ENCODE results near the gene GCG.

The GCG gene

GRCh38 chr2:162099836-162100235 lies 52.2 kb downstream of the GCG start:
- no peak for DNase-seq
